HCT116 (cell line): Measurements from ENCODE around the gene HDGF. TPM values are rescaled to one million over a fixed set of nuclear protein-coding genes. Genes with fewer than 3 reads are reported as not detected.

Experiments
- ATAC-seq: fragments of 200-7000 bp; cut with Tn5 transposase; 2 replicates; pipeline ENCODE4 v1.9.1; 2020; ENCODE audit warnings: mild to moderate bottlenecking, moderate library complexity
- BruUV-seq: library from RNA; stranded (reverse); fragments of 400-500 nt; replicated peaks from 2 replicates; lab custom pipeline; 2021; lab: Mats Ljungman, UMichigan
- CTCF ChIA-PET: fragments of 300-600 bp; sonication (Branson Sonifier 250); formaldehyde crosslinking; loops from one replicate; lab custom pipeline; 2021; ENCODE audit warnings: antibody characterized with exemption; lab: Charles Lee
- POLR2A ChIA-PET: fragments of 300-600, 350-600 bp; sonication (Branson Sonifier 250); formaldehyde crosslinking; loops from one replicate; lab custom pipeline; 2021; ENCODE audit warnings: antibody characterized with exemption; lab: Charles Lee
- RAD21 ChIA-PET, 2 experiments: fragments of 300-600 bp; sonication (Branson Sonifier 250); formaldehyde crosslinking; loops; one replicate each; lab custom pipeline; 2023; ENCODE audit warnings: low total read pairs in 2 of 2; ENCODE audit not compliant: uncharacterized antibody in 2 of 2, unreplicated experiment in 2 of 2, low non-redundant PET in 1 of 2; lab: Charles Lee
- DNase-seq: peaks from one replicate; pipeline ENCODE4 v3.0.0-alpha.2; 2010; ENCODE audit warnings: low read depth, low spot score
- H2AFZ ChIP-seq: fragments of 200-600 bp; shearing (Covaris generic), sonication (generic); 2 replicates; pipeline ENCODE4 v1.6.1; 2017; ENCODE audit warnings: low read depth, mixed run types, mixed read lengths, antibody characterized with exemption, low read length; ENCODE audit not compliant: poor library complexity, severe bottlenecking
- H3K27ac ChIP-seq: 2 replicates; pipeline ENCODE4 v1.5.1; 2012; ENCODE audit warnings: low read depth, low read length
- H3K27me3 ChIP-seq: fragments of 200-600 bp; sonication (generic); 2 replicates; pipeline ENCODE4 v1.6.1; 2016; ENCODE audit warnings: mixed run types, low read length, mixed read lengths; ENCODE audit not compliant: insufficient read depth
- H3K36me3 ChIP-seq, 2 experiments: fragments of 200-500 bp in 1 of 2; fragments of 200-600 bp in 1 of 2; sonication (Bioruptor generic) in 1 of 2; sonication (generic) in 1 of 2; 2 replicates each; pipeline versions ENCODE4 v1.5.1 to v1.6.1; 2014 to 2016; ENCODE audit warnings: low read length in 2 of 2, inconsistent platforms in 1 of 2, mixed read lengths in 1 of 2, mixed run types in 1 of 2; ENCODE audit not compliant: insufficient read depth in 2 of 2, control insufficient read depth in 1 of 2
- H3K4me1 ChIP-seq, 2 experiments: fragments of 200-600 bp in 1 of 2; sonication (generic) in 1 of 2; 2 replicates each; pipeline versions ENCODE4 v1.5.1 to v1.6.1; 2012 to 2017; ENCODE audit warnings: low read length in 2 of 2, inconsistent platforms in 1 of 2, mild to moderate bottlenecking in 1 of 2, mixed read lengths in 1 of 2, mixed run types in 1 of 2, moderate library complexity in 1 of 2; ENCODE audit not compliant: insufficient read depth in 2 of 2, control insufficient read depth in 1 of 2
- H3K4me2 ChIP-seq: fragments of 200-600 bp; sonication (generic); 2 replicates; pipeline ENCODE4 v1.6.1; 2017; ENCODE audit warnings: mixed run types, low read length, mixed read lengths
- H3K4me3 ChIP-seq, 2 experiments: fragments of 200-600 bp in 1 of 2; sonication (generic) in 1 of 2; replicated peaks in 1 of 2; 2 replicates each; pipeline ENCODE4 v1.5.1; 2011 to 2016; ENCODE audit warnings: low read length in 2 of 2, control low read depth in 1 of 2, low read depth in 1 of 2, mild to moderate bottlenecking in 1 of 2, mixed read lengths in 1 of 2, mixed run types in 1 of 2
- H3K79me2 ChIP-seq: fragments of 200-600 bp; sonication (generic); 2 replicates; pipeline ENCODE4 v1.6.1; 2017; ENCODE audit warnings: mild to moderate bottlenecking, mixed run types, low read length, moderate library complexity, mixed read lengths; ENCODE audit not compliant: insufficient read depth
- H3K9ac ChIP-seq: fragments of 200-600 bp; sonication (generic); 2 replicates; pipeline ENCODE4 v1.6.1; 2016; ENCODE audit warnings: low read length, mixed read lengths
- H3K9me2 ChIP-seq: fragments of 200-600 bp; sonication (generic), shearing (Covaris generic); 2 replicates; pipeline ENCODE4 v1.6.1; 2017; ENCODE audit warnings: mixed run types, mild to moderate bottlenecking, moderate library complexity; ENCODE audit not compliant: insufficient read depth
- H3K9me3 ChIP-seq, 2 experiments: fragments of 200-500 bp in 1 of 2; fragments of 200-600 bp in 1 of 2; sonication (Bioruptor generic) in 1 of 2; sonication (generic) in 1 of 2; 2 replicates each; pipeline ENCODE4 v1.6.1; 2014 to 2017; ENCODE audit warnings: low read length in 2 of 2, mixed read lengths in 2 of 2, inconsistent platforms in 1 of 2, low read depth in 1 of 2, mild to moderate bottlenecking in 1 of 2, mixed run types in 1 of 2, moderate library complexity in 1 of 2; ENCODE audit not compliant: control insufficient read depth in 1 of 2, insufficient read depth in 1 of 2
- H4K20me1 ChIP-seq: fragments of 200-600 bp; sonication (generic), shearing (Covaris generic); 2 replicates; pipeline ENCODE4 v1.6.1; 2017; ENCODE audit warnings: mixed run types, mild to moderate bottlenecking, moderate library complexity; ENCODE audit not compliant: insufficient read depth
- ATF3 ChIP-seq: IDR thresholded peaks from 2 replicates; pipeline ENCODE4 v1.6.1; 2012
- CBX3 ChIP-seq: IDR thresholded peaks from 2 replicates; pipeline ENCODE4 v1.6.1; 2012; ENCODE audit warnings: low read depth
- CEBPB ChIP-seq: IDR thresholded peaks from 2 replicates; pipeline ENCODE4 v1.6.1; 2012; ENCODE audit warnings: low read depth
- EZH2phosphoT487 ChIP-seq: fragments of 200-600 bp; IDR thresholded peaks from 2 replicates; pipeline ENCODE4 v1.6.1; 2018; ENCODE audit warnings: antibody characterized with exemption, borderline replicate concordance
- MAX ChIP-seq: IDR thresholded peaks from 2 replicates; pipeline ENCODE4 v1.6.1; 2012
- POLR2A ChIP-seq: IDR thresholded peaks from 2 replicates; pipeline ENCODE4 v1.7.0; 2011; ENCODE audit warnings: borderline replicate concordance; ENCODE audit not compliant: insufficient read depth, insufficient read length; ENCODE audit errors: extremely low read depth
- POLR2AphosphoS5 ChIP-seq: IDR thresholded peaks from 2 replicates; pipeline ENCODE4 v1.6.1; 2011; ENCODE audit warnings: mild to moderate bottlenecking, low read depth, low read length, moderate library complexity
- YY1 ChIP-seq: IDR thresholded peaks from 2 replicates; pipeline ENCODE4 v1.6.1; 2011; ENCODE audit warnings: low read length, low read depth, moderate library complexity, mild to moderate bottlenecking; ENCODE audit not compliant: insufficient replicate concordance; ENCODE audit errors: extremely low read depth
- ZFX ChIP-seq: fragments of 450-650 bp; IDR thresholded peaks from 2 replicates; pipeline ENCODE4 v1.6.1; 2017
- intact Hi-C: fragments of 100-400 bp; cut with micrococcal nuclease; formaldehyde crosslinking; loops from 2 replicates; pipeline ENCODE4 v1.10.0; 2022
- total RNA-seq: library from RNA; stranded (reverse); gene quantifications from one replicate; pipeline ENCODE4 v1.2.1, GENCODE V29; 2021; ENCODE audit not compliant: unreplicated experiment

HDGF gene
- total RNA-seq, 1 experiment from 2014 or later: 304 TPM

GRCh38 chr1:156749419-156750118 is 1.9 kb downstream of the HDGF start:
- Histone ChIP-seq H3K9me2 (no peaks in the 10 kb centered on the region), H3K9ac (peak overlapping the region; percentile 94), H3K27me3 (no peaks in the 10 kb centered on the region), H2AFZ (no peak overlapping the region), H3K4me1 (peaks cover 29 to 66% of the 10 kb centered on the region in 2 experiments), H3K4me3 (peak overlapping the region; percentile 67 to 97), H3K27ac (peak overlapping the region; percentile 99), H4K20me1 (no peaks in the 10 kb centered on the region), H3K4me2 (peak overlapping the region; percentile 97), H3K9me3 (no peaks in the 10 kb centered on the region), H3K79me2 (peaks cover 83% of the 10 kb centered on the region), H3K36me3 (peaks cover 4 to 11% of the 10 kb centered on the region in 2 experiments; a peak in 2 of 4 replicates)
- BruUV-seq: no TSS peak
- ATAC-seq (0 out of 2 replicates have a peak, but pooled peaks have one; percentile 3), DNase-seq (no peak)
- ChIA-PET RAD21 (no interaction called here), CTCF (no interaction called here), POLR2A (interaction anchor here (0.7 to 1.1 kb wide), 2 partner anchors 8 to 17 kb away, joined by 3 read pairs; partner anchors contain the start of genes MRPL24 and PRCC)
- TF ChIP-seq ZFX (0 out of 2 replicates have a peak, but pooled peaks have one; percentile 5), MAX (no peak)
- intact Hi-C loops: loop anchor here (10.0 kb wide), 1 partner anchor 245 kb away; the partner anchor contains the start of gene MEF2D

- no peaks in the 10 kb centered on the region for H3K9me2 ChIP-seq
- H3K4me3 ChIP-seq: peak overlapping the region; percentile 67 to 97
- peak overlapping the region; percentile 97 for H3K4me2 ChIP-seq
- no peaks in the 10 kb centered on the region for H3K27me3 ChIP-seq
- POLR2A ChIA-PET: no interaction called here
- intact Hi-C loops: loop anchor here (10.0 kb wide), 1 partner anchor 244 kb away; the partner anchor contains the start of gene MEF2D
- CTCF ChIA-PET: interaction anchor here (1.8 kb wide), 1 partner anchor 18 kb away, joined by 5 read pairs; the partner anchor contains the start of gene PRCC
- TF ChIP-seq POLR2A (no peak), CBX3 (no peak), CEBPB (no peak), EZH2phosphoT487 (no peak), ATF3 (no peak), POLR2AphosphoS5 (peak; percentile 59), YY1 (no peak)
- peak overlapping the region; percentile 94 for H3K9ac ChIP-seq
- H2AFZ ChIP-seq: no peak overlapping the region
- H3K36me3 ChIP-seq: peaks cover 6 to 16% of the 10 kb centered on the region in 2 experiments; a peak in 2 of 4 replicates
- H3K27ac ChIP-seq: peak overlapping the region; percentile 99
- no TSS peak for BruUV-seq
- no peak for ATAC-seq
- RAD21 ChIA-PET: no interaction called here
- H3K79me2 ChIP-seq: peaks cover 89% of the 10 kb centered on the region
- peaks cover 29 to 66% of the 10 kb centered on the region in 2 experiments for H3K4me1 ChIP-seq
- no peak for DNase-seq
- no peaks in the 10 kb centered on the region for H3K9me3 ChIP-seq
- no peaks in the 10 kb centered on the region for H4K20me1 ChIP-seq
Measured at GRCh38 chr1:156748670-156749418, 2.6 kb downstream of the HDGF start.
